SK-MEL-5 (cell line): Measurements from ENCODE around the gene UNCX. TPM values are rescaled to one million over a fixed set of nuclear protein-coding genes. Genes with fewer than 3 reads are reported as not detected.
A peak's percentile ranks its signal among the peaks of the same experiment; 100 is the strongest.
"Not testable (repeated sequence)": the region's sequence is repeated elsewhere in the genome, so short reads cannot be mapped to it uniquely, and the experiment has no call there.

Experiments used
- DNase-seq: peaks from one replicate; pipeline ENCODE4 v3.0.0-alpha.2; 2016; ENCODE audit warnings: low read depth, low spot score
- in situ Hi-C: cut with HindIII; loops from 2 replicates; pipeline ENCODE4 v1.10.0; 2016; ENCODE audit warnings: low sequenced_read_pairs, high pct_unique_total_duplicates, low pct_unique_long_range_greater_than_20kb
- total RNA-seq: library from RNA; depleted of rRNA; stranded (reverse); fragments of >200 nt; shearing (Covaris generic); gene quantifications from 2 replicates; pipeline ENCODE4 v1.2.3, GENCODE V29; 2014

UNCX gene
- total RNA-seq, 1 experiment from 2014 or later = not detected

DNA sequence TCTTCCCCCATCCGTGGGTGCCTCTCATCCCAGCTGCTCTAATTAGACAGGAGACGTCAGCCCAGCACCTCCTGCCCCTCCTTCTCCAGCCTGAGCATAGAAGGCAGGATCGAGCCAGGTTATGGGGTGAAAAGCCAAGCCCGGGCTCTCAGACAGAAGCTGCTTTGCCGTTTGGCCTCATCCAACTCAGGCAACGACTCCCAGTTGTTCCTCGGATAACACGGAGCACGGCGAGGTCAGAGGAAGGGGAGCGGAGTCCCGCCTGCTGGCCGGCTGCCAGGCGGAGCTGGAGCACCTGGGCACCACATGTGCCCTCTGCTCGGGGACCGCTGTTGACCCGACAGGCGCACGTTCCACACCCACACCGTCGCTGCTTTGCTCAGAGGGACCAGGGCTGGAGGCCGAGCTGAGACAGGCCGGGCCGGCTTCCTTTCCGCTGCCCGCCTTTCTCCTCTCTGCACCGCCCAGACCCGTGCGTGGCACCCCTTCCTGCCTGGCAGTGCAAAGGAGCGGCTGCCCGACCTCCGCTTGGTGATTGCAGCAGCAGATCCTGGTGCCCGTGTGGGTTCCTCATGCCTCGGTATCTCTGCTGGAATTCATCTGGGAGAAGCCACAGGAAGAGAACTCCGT is 21.6 kb upstream of the UNCX start:
- DNase-seq = no peak
- in situ Hi-C loops = no loop called here

DNA sequence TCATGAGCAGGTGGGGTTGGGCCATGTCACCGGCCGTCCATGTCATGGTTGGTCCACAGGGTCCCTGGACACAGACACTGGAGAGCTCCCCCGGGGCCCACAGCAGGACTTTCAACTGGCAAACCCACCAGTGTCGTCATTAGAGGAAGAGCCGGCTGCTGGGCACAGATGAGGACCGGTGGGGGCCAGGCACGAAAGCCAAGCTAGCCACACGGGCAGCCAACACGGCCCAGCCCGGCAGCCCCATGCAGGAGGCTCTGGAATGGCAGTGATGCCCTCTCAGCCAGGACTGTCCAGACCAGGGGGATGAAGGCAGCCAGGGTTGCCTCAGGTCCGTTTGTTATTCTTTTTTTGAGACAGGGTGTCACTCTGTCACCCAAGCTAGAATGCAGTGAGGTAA is 21.1 kb upstream of the UNCX start:
- in situ Hi-C loops = no loop called here
- DNase-seq = no peak

DNA sequence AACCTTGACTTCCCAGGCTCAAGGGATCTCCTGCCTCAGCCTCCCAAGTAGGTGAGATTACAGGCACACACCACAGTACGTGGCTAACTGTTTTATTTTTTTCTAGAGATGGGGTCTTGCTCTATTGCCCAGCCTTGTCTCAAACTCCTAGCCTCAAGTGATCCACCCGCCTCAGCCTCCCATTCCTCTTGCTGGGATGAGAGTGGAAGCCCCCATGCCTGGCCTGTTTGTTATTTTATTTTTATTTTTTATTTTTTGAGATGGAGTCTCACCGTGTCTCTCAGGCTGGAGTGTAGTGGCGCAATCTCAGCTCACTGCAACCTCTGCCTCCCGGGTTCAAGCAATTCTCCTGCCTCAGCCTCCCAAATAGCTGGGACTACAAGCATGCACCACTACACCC is 20.6 kb upstream of the UNCX start:
- in situ Hi-C loops = not testable (repeated sequence)

DNA sequence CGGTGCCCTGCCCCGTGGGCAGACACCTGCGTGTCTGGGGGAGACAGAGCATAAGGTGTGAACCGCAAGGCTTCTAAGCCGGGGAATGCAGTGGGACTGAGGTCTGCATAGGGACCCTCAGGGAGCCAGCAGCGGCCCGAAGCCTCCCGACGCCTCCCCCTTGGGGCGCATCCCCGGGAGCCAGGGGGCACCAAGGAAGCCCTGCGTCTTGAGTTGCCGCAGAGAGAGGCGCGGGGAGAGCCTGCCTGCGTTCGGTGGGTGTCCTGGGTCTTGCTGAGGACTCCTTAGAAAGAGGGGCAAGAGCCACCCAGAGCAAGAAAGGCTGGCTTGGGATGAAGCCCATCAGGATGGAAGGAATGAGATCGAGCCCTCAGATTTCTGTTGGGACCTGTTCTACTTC is 18.2 kb upstream of the UNCX start:
- DNase-seq = no peak
- in situ Hi-C loops = no loop called here

More for the DNA sequence above, 20.6 kb upstream of the UNCX start:
- DNase-seq = not testable (repeated sequence)

DNA sequence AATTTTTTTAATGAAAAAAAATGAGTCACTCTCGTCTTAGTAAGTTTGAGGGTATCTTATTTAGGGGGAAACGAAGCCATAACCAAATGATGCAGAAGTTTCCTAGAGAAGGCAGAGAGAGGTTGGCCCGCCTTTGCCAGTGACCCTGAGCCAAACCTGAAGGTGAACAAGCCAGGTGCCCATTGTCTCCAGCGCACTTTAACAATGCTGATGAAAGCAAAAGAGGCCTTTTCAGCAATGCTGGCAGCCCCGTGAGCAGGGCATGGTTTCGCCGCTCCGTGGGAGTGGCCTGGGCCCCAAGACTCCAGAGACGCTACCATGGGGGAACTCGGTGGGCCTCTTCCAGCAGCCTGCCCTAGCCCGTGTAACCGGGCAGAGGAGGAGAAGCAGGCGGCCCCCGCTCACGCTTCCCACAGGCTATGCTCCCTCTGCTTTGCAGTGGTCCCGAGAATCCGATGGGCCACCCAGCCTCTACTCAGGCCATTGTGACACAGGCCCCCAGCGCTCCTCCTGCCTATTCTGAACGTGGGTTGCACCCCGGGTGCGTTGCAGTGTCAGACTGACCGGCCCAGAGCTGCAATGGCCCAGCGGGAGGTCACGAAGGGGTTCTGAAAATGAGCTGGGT is 14.0 kb upstream of the UNCX start:
- DNase-seq = no peak
- in situ Hi-C loops = no loop called here

DNA sequence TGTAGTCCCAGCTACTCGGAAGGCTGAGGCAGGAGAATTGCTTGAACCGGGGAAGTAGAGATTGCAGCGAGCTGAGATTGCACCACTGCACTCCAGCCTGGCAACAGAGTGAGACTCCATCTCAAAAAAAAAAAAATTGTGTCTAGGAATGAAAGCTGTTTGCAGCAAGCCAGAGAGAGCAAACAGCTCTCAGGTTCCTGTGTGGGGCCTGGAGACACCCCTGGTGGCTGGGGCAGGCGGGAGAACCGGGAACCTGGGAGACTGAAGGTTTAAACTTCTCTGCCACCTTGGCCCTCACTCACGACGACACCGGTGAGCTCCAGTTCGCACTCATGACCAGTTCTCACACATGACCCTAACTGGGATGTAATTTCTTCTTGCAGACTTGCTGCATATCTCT is 13.2 kb upstream of the UNCX start:
- in situ Hi-C loops = no loop called here
- DNase-seq = no peak

DNA sequence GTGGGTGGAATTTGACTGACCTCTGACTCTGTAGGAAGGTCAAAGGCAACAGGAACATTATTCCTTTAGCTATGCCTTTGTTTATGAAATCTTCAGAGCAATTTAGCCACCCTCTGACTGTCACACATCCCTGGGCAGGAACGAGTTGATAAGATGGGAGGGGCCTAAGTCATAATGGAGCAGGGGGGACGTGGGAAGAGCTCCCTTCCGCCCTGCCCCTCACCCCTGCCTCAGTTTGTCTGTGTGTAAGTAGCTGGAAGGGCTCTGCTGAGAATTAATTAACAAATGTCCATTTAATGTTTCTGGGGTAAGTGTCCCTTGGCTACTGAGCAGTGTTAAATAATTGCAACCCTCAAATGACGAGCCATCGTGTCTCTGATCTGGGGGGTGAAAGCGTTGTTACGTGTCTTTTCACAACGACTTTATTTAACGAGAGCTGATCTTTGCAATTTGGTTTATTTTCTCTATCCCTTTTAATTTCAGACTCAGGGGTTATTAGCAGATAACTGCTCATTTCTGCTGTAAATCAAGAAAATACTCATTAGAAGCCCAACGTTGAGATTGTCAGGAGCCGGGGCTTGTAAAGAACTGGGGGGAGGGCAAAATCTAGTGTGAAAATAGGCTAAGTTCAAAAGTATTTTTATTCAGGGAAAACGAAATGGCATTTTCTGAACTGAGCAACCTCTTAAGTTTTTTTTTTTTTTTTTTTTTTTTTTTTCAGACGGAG is 12.5 kb upstream of the UNCX start:
- in situ Hi-C loops = no loop called here
- no peak for DNase-seq

DNA sequence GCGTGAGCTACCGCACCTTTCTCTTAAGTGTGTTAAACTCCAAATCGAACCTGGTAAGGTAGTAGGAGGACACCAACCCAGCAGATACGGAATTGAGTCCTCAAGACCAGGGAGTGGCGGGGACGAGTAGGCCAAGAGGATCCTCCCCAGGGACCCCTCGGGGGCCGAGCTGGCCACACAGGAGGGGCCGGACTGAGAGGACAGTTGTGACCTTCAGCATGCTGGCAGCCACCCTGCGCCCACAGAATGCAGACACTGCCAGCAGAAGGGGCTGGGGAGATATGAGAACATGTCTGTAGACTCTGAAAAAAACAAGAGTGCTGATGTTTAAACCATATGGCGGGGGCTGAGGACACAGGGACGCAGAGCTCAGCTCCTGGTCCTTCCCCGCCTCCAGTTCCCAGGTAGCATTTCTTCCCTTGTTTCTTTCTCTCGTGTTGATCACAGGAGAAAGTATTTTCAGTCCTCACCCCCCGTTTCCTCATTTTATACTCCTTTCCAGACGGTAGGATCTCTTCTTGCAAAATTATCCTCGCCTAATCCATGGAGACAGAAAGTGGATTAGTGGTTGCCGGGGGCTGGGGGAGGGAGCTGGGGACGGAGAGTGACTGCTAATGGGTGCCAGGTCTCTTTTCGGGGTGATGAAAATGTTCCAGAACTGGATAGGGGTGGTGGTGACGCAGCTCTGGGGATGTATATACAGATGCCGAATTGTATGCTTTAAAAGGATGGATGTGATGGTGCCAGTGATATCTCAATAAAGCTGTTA is 11.5 kb upstream of the UNCX start:
- in situ Hi-C loops = no loop called here

DNA sequence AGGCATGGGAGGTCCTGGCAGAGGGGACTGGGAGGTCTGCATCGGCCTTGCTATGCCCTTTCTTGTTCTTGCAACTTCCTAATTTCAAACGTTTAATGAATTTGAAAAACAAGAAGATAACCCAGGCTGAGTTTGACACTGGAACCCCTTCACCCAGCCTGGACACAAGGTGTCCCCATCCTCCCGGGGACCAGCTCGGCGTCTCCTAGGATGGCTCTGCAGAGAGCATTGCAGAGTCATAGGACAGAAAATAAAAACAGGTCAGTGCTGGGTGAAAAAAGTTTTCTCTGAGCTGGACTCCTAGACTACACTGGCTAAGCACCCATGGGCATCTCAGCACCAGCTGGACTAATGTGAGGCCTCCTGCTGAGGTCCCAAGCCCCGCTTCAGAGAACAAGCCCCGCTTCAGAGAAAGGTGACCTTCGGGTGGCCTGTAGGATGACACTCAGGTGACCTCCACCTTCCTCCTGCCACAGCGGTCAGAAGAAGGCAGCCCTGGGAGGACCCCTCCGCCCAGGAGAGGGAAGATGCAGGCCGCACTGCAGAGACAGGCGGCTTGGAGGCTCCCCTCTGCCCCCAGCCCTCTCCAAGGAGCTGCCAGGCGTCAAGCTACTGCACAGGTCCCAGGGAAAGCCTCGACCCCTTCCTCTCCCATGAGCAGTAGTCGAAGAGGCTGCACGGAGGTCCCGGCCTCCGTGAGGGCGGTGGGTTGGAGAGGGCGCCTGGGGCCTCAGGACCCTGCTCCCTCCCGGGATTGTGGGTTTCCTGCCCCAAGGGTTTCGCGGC is 9.3 kb upstream of the UNCX start:
- DNase-seq = no peak
- in situ Hi-C loops = no loop called here

More for the DNA sequence above, 11.5 kb upstream of the UNCX start:
- DNase-seq = no peak

DNA sequence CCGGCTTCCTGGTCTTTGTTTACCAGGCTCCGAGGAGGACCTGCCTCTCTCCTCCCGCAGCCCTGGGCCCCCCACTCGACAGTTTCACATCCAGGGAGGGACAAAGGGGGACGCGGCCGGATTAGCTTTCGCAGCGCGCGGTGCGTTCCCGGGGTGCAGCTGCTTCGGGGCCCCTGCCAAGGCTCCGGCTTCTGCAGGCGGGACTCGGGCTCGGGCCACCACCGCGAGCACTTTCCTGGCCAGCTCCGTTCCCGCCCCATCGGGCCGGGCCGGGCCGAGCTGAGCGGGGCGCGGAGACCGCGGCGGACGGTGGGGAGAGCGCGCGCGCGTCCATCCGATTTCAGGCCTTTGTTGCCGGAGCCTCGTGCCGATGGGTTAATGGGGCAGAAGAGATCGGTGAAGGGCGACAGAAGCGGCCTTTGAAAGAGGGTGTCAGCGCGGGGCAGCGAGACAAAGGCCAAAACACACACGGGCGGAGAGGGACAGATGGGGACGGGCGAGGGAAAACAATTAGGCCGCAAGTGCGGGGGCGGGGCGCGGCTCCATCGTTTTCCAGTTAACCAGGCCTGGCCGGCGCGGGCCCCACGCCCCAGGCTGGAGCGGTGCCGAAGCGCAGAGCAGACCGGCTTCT is 8.5 kb upstream of the UNCX start:
- no peak for DNase-seq
- in situ Hi-C loops = no loop called here

DNA sequence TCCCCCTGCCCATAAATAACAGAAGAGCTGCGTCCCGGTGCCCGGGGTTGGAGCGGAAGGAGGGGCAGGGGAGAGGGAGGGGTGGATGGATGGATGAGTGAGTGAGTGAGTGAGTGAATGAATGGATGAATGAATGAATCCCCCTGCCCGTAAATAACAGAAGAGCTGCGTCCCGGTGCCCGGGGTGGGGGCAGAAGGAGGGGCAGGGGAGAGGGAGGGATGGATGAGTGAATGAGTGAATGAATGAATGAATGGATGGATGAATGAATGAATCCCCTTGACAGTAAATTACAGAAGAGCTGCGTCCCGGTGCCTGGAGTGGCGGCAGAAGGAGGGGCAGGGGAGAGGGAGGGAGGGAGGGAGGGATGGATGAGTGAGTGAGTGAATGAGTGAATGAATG is 7.6 kb upstream of the UNCX start:
- no peak for DNase-seq
- in situ Hi-C loops = no loop called here

DNA sequence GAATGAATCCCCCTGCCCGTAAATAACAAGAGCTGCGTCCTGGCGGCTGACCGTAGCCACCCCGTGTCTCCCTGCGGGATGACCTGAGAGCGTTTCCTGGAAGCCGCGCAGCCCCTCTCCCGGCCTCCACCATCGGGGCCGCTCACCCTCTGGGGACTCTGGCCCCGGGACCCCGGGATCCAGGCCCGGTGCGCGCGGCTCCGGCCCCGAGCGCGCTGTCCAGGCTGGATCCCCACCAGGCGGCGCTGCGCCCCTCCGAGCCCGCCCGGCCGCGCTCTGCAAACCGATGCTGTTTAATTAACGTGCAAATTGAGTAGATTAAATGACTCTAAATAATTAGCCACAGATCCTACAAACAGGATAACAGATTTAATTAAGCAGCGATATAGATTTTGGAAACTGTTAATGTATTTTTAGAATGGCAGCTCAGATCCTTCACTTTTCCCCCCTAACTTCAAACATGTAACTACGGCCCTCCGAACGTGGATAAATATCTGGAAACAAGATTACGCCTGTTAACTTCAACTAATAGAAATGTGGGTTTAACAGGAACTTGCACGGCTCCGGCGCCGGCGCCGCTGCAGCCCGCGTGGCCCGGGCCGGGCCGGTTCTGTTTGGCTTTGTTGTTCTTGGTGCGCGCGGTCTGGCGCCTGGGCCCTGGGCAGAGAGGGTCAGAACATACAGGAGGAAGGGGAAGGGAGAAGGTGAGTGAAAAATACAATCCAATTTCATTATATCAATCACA is 7.1 kb upstream of the UNCX start:
- in situ Hi-C loops = no loop called here
- peak; percentile 43 for DNase-seq

DNA sequence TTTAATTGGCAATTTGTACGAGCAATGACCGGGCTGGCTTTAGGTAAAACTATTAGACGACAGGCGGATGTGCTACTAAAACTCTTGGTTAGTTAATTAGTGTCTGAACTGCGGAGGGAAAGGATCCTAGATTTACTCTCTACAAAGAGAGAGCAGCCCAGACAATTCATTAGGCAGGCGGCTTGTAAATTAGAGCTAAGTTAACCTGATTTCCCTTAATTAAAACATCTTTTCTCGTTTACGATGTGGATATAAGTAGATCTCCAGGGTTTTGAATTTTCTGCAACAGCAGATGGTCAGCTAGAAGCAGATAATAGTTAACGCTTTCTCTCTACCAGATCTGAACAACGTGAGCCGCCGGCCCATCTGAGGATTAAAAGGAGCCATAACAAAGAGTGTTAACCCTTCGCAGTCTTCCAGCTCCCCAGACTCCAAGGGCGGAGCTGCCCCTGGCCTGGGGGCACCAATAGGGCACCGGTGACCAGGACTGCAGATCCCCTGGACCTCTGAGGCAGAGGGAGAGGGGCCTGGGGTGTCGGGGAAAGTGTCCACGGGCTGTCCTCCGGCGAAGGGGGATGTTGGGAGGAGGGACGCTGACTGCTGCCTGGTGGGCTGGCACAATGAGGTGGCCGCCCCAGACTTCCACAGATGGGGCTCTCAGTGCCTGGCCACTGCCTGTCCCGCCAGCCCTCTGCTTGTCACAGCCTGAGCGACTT is 6.3 kb upstream of the UNCX start:
- in situ Hi-C loops = no loop called here
- no peak for DNase-seq

DNA sequence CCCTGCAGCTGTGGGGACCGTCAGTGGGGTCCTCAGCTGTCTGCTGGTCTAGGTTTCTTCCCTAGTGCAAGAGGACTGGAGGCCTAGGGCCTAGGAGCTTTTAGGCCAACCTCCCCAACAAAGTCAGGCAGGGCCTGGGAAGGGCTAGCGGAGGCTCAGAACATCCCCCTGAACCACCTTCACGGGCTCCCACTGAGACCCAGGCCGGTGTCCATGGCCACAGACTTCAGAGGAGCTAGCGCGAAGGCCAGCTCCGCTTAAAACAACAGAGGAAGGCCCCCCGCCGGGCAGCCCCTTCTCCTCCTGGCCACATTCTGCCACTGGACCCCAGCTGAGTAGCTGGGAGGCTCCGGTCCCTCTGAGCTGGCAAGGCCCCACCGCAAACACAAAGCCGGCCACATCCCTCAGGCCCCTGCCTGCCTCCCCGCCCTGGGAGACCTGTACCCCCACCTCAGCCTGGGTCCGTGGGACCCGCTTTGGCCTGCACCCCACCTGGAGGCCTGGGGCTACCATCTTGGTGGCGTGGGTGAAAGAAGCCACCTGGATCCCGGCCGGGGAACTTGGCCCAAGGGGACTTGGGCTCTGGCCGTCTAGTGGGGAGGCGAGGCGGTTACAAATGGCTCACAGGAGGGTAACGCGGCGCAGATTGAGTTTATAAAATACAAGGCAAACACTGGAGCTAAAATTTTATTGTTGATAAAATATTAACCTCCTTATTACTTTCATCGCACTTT is 5.4 kb upstream of the UNCX start:
- DNase-seq = no peak
- in situ Hi-C loops = no loop called here

DNA sequence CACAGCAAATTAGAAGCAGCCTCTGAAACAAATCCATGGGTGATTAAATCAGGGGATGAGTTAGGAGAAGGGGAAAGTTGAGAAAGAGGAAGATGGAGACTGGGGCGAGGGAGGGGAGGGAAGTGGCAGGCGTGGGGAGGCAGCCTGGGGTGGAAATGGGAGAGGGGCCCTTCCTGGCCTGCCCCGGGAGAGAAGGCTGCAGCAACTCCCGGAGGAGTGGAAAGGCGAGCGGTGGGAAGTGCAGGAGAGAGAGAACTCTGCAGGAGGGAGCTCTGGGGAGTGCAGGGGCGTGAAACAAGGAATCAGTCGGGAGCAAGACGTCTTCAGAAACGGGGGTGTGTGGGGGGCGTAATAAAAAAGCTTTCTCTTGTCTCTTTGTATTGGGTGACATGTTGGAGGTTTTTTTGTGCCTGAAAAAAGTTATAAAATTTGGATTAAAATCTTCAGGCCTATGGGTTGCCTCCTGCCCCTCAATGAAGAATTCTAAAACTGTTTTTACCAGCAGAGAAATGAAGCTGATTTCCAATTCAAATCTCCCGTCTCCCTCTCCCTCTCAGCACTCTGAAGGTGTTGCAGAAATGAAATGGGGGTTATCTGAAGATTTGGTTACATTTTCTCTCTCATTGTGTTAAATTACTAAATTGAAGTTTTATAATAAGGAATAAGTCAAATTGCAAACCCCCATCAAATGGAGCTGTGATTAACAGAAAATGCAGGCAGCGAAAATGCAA is 4.7 kb upstream of the UNCX start:
- in situ Hi-C loops = no loop called here
- no peak for DNase-seq
